ENCODE measurements around the gene IFNB1. TPM values are rescaled to one million over a fixed set of nuclear protein-coding genes. Genes with fewer than 3 reads are reported as not detected.

The IFNB1 gene
- total RNA-seq (2014; rRNA removed; shearing (Covaris generic); ENCODE audit: low replicate concordance): 0.51 TPM in 1 of 2 replicates, not detected in the other

GRCh38 chr9:21077781-21078180, at the start of gene IFNB1:
TSS of gene IFNB1 (minus strand) at chr9:21077942. CDS start at chr9:21077869, 73 bp downstream.
- no peak within 1 kb of the TSS for H3K4me2 ChIP-seq (ENCODE audit: low read depth, low read length, poor library complexity, severe bottlenecking)
- H4K20me1 ChIP-seq (ENCODE audit: insufficient read depth, low read depth, low read length): no peaks in the 10 kb centered on the region
- no peak within 1 kb of the TSS for H3K4me3 ChIP-seq (ENCODE audit: low read length)
- 0 out of 2 replicates have a peak, but pooled peaks cover 2% of the 10 kb centered on the region for H3K9me2 ChIP-seq (replicated peaks; ENCODE audit: insufficient read depth, low read length)
- DNase-seq: no peak
- no peak within 1 kb of the TSS for H3K27ac ChIP-seq (ENCODE audit: low read length)
- H3K79me2 ChIP-seq (ENCODE audit: low read length): no peaks in the 10 kb centered on the region
- H3K27me3 ChIP-seq (ENCODE audit: low read length): no peaks in the 10 kb centered on the region
- no peaks in the 10 kb centered on the region for H3K9me3 ChIP-seq (ENCODE audit: low read length)
- no peaks in the 10 kb centered on the region for H3K4me1 ChIP-seq (ENCODE audit: low read length)
- H2AFZ ChIP-seq (ENCODE audit: low read length): no peak within 1 kb of the TSS
- H3K36me3 ChIP-seq (ENCODE audit: insufficient read depth, low read length): no peaks in the 10 kb centered on the region
- no peak within 1 kb of the TSS for H3K9ac ChIP-seq (ENCODE audit: low read length)

GRCh38 chr9:21121595-21122251, 44.0 kb upstream of the IFNB1 start:
- Histone ChIP-seq H2AFZ (ENCODE audit: low read length) (no peak overlapping the region), H3K4me3 (ENCODE audit: low read length) (no peak overlapping the region), H3K9me3 (ENCODE audit: low read length) (no peaks in the 10 kb centered on the region), H3K27me3 (ENCODE audit: low read length) (no peaks in the 10 kb centered on the region), H3K4me1 (ENCODE audit: low read length) (no peaks in the 10 kb centered on the region; the same call in 1 of the 2 replicates), H3K9ac (ENCODE audit: low read length) (no peak overlapping the region), H3K9me2 (replicated peaks; ENCODE audit: insufficient read depth, low read length) (no peaks in the 10 kb centered on the region), H4K20me1 (ENCODE audit: insufficient read depth, low read depth, low read length) (no peaks in the 10 kb centered on the region), H3K36me3 (ENCODE audit: insufficient read depth, low read length) (no peaks in the 10 kb centered on the region), H3K79me2 (ENCODE audit: low read length) (no peaks in the 10 kb centered on the region), H3K4me2 (ENCODE audit: low read depth, low read length, poor library complexity, severe bottlenecking) (no peak overlapping the region), H3K27ac (ENCODE audit: low read length) (no peak overlapping the region)
- DNase-seq: no peak

GRCh38 chr9:21121079-21121478, 43.3 kb upstream of the IFNB1 start:
- H3K9me2 ChIP-seq (replicated peaks; ENCODE audit: insufficient read depth, low read length): no peaks in the 10 kb centered on the region
- H3K9me3 ChIP-seq (ENCODE audit: low read length): no peaks in the 10 kb centered on the region
- H3K36me3 ChIP-seq (ENCODE audit: insufficient read depth, low read length): no peaks in the 10 kb centered on the region
- H3K4me3 ChIP-seq (ENCODE audit: low read length): no peak overlapping the region
- H3K27ac ChIP-seq (ENCODE audit: low read length): no peak overlapping the region
- DNase-seq: no peak
- no peak overlapping the region for H2AFZ ChIP-seq (ENCODE audit: low read length)
- H3K4me1 ChIP-seq (ENCODE audit: low read length): no peaks in the 10 kb centered on the region; the same call in 1 of the 2 replicates
- H3K27me3 ChIP-seq (ENCODE audit: low read length): no peaks in the 10 kb centered on the region
- H3K9ac ChIP-seq (ENCODE audit: low read length): no peak overlapping the region
- H4K20me1 ChIP-seq (ENCODE audit: insufficient read depth, low read depth, low read length): no peaks in the 10 kb centered on the region
- no peak overlapping the region for H3K4me2 ChIP-seq (ENCODE audit: low read depth, low read length, poor library complexity, severe bottlenecking)
- no peaks in the 10 kb centered on the region for H3K79me2 ChIP-seq (ENCODE audit: low read length)

GRCh38 chr9:21119093-21119770, 41.5 kb upstream of the IFNB1 start:
- Histone ChIP-seq H3K9me3 (ENCODE audit: low read length) (no peaks in the 10 kb centered on the region), H4K20me1 (ENCODE audit: insufficient read depth, low read depth, low read length) (no peaks in the 10 kb centered on the region), H3K4me1 (ENCODE audit: low read length) (no peaks in the 10 kb centered on the region; the same call in 1 of the 2 replicates), H3K36me3 (ENCODE audit: insufficient read depth, low read length) (no peaks in the 10 kb centered on the region), H3K9ac (ENCODE audit: low read length) (no peak overlapping the region), H3K4me3 (ENCODE audit: low read length) (no peak overlapping the region), H3K27me3 (ENCODE audit: low read length) (no peaks in the 10 kb centered on the region), H3K4me2 (ENCODE audit: low read depth, low read length, poor library complexity, severe bottlenecking) (no peak overlapping the region), H3K27ac (ENCODE audit: low read length) (no peak overlapping the region), H2AFZ (ENCODE audit: low read length) (no peak overlapping the region), H3K79me2 (ENCODE audit: low read length) (no peaks in the 10 kb centered on the region), H3K9me2 (replicated peaks; ENCODE audit: insufficient read depth, low read length) (no peaks in the 10 kb centered on the region)
- DNase-seq: peak; percentile 45

- no peaks in the 10 kb centered on the region for H3K9me2 ChIP-seq (replicated peaks; ENCODE audit: insufficient read depth, low read length)
- no peaks in the 10 kb centered on the region; the same call in 1 of the 2 replicates for H3K4me1 ChIP-seq (ENCODE audit: low read length)
- H3K27ac ChIP-seq (ENCODE audit: low read length): no peak overlapping the region
- no peaks in the 10 kb centered on the region for H3K9me3 ChIP-seq (ENCODE audit: low read length)
- no peaks in the 10 kb centered on the region for H3K79me2 ChIP-seq (ENCODE audit: low read length)
- H3K4me2 ChIP-seq (ENCODE audit: low read depth, low read length, poor library complexity, severe bottlenecking): no peak overlapping the region
- H3K36me3 ChIP-seq (ENCODE audit: insufficient read depth, low read length): no peaks in the 10 kb centered on the region
- H3K27me3 ChIP-seq (ENCODE audit: low read length): no peaks in the 10 kb centered on the region
- no peak overlapping the region for H3K4me3 ChIP-seq (ENCODE audit: low read length)
- H4K20me1 ChIP-seq (ENCODE audit: insufficient read depth, low read depth, low read length): no peaks in the 10 kb centered on the region
- DNase-seq: no peak
- no peak overlapping the region for H3K9ac ChIP-seq (ENCODE audit: low read length)
- H2AFZ ChIP-seq (ENCODE audit: low read length): no peak overlapping the region
Measured at GRCh38 chr9:21114311-21114710, 36.6 kb upstream of the IFNB1 start.

GRCh38 chr9:21110708-21111576, 33.2 kb upstream of the IFNB1 start:
- Histone ChIP-seq H3K27me3 (ENCODE audit: low read length) (no peaks in the 10 kb centered on the region), H3K9ac (ENCODE audit: low read length) (no peak overlapping the region), H4K20me1 (ENCODE audit: insufficient read depth, low read depth, low read length) (no peaks in the 10 kb centered on the region), H3K9me2 (replicated peaks; ENCODE audit: insufficient read depth, low read length) (no peaks in the 10 kb centered on the region), H2AFZ (ENCODE audit: low read length) (no peak overlapping the region), H3K4me1 (ENCODE audit: low read length) (no peaks in the 10 kb centered on the region), H3K79me2 (ENCODE audit: low read length) (no peaks in the 10 kb centered on the region), H3K27ac (ENCODE audit: low read length) (no peak overlapping the region), H3K9me3 (ENCODE audit: low read length) (no peaks in the 10 kb centered on the region), H3K36me3 (ENCODE audit: insufficient read depth, low read length) (no peaks in the 10 kb centered on the region), H3K4me3 (ENCODE audit: low read length) (no peak overlapping the region), H3K4me2 (ENCODE audit: low read depth, low read length, poor library complexity, severe bottlenecking) (no peak overlapping the region)
- peak; percentile 90 for DNase-seq

- H3K36me3 ChIP-seq (ENCODE audit: insufficient read depth, low read length): no peaks in the 10 kb centered on the region
- H3K27ac ChIP-seq (ENCODE audit: low read length): no peak overlapping the region
- no peaks in the 10 kb centered on the region for H3K9me2 ChIP-seq (replicated peaks; ENCODE audit: insufficient read depth, low read length)
- H3K4me2 ChIP-seq (ENCODE audit: low read depth, low read length, poor library complexity, severe bottlenecking): no peak overlapping the region
- H3K9ac ChIP-seq (ENCODE audit: low read length): no peak overlapping the region
- no peak overlapping the region for H3K4me3 ChIP-seq (ENCODE audit: low read length)
- H3K79me2 ChIP-seq (ENCODE audit: low read length): no peaks in the 10 kb centered on the region
- no peak for DNase-seq
- H3K9me3 ChIP-seq (ENCODE audit: low read length): no peaks in the 10 kb centered on the region
- no peaks in the 10 kb centered on the region for H3K4me1 ChIP-seq (ENCODE audit: low read length)
- H4K20me1 ChIP-seq (ENCODE audit: insufficient read depth, low read depth, low read length): no peaks in the 10 kb centered on the region
- H3K27me3 ChIP-seq (ENCODE audit: low read length): no peaks in the 10 kb centered on the region
- no peak overlapping the region for H2AFZ ChIP-seq (ENCODE audit: low read length)
Measured at GRCh38 chr9:21104787-21105186, 27.0 kb upstream of the IFNB1 start.

- H3K4me3 ChIP-seq (ENCODE audit: low read length): no peak overlapping the region
- peaks cover 8% of the 10 kb centered on the region for H3K4me1 ChIP-seq (ENCODE audit: low read length)
- H3K9me3 ChIP-seq (ENCODE audit: low read length): no peaks in the 10 kb centered on the region
- H4K20me1 ChIP-seq (ENCODE audit: insufficient read depth, low read depth, low read length): no peaks in the 10 kb centered on the region
- H3K9ac ChIP-seq (ENCODE audit: low read length): no peak overlapping the region
- H3K27ac ChIP-seq (ENCODE audit: low read length): no peak overlapping the region
- DNase-seq: no peak
- H3K27me3 ChIP-seq (ENCODE audit: low read length): no peaks in the 10 kb centered on the region
- no peaks in the 10 kb centered on the region for H3K79me2 ChIP-seq (ENCODE audit: low read length)
- no peaks in the 10 kb centered on the region for H3K36me3 ChIP-seq (ENCODE audit: insufficient read depth, low read length)
- H2AFZ ChIP-seq (ENCODE audit: low read length): no peak overlapping the region
- H3K4me2 ChIP-seq (ENCODE audit: low read depth, low read length, poor library complexity, severe bottlenecking): no peak overlapping the region
- H3K9me2 ChIP-seq (replicated peaks; ENCODE audit: insufficient read depth, low read length): no peaks in the 10 kb centered on the region
Measured at GRCh38 chr9:21102305-21102704, 24.6 kb upstream of the IFNB1 start.

All from Karpas-422 (cell line).